HG02943 (cell line): Measurements from ENCODE around the gene NADSYN1.
"Not testable (repeated sequence)": the region's sequence is repeated elsewhere in the genome, so short reads cannot be mapped to it uniquely, and the experiment has no call there.

Source experiments
- ATAC-seq: cut with Tn5 transposase; IDR thresholded peaks from one replicate; pipeline ENCODE4 v1.9.1; 2021; ENCODE audit warnings: mild to moderate bottlenecking, low read depth, moderate library complexity; ENCODE audit not compliant: unreplicated experiment

NADSYN1 gene

GRCh38 chr11:71518506-71519471 is 65.8 kb downstream of the NADSYN1 start:
- no peak for ATAC-seq

- ATAC-seq = no peak
These were observed 66.5 kb downstream of the NADSYN1 start for GRCh38 chr11:71519546-71519945.

DNA sequence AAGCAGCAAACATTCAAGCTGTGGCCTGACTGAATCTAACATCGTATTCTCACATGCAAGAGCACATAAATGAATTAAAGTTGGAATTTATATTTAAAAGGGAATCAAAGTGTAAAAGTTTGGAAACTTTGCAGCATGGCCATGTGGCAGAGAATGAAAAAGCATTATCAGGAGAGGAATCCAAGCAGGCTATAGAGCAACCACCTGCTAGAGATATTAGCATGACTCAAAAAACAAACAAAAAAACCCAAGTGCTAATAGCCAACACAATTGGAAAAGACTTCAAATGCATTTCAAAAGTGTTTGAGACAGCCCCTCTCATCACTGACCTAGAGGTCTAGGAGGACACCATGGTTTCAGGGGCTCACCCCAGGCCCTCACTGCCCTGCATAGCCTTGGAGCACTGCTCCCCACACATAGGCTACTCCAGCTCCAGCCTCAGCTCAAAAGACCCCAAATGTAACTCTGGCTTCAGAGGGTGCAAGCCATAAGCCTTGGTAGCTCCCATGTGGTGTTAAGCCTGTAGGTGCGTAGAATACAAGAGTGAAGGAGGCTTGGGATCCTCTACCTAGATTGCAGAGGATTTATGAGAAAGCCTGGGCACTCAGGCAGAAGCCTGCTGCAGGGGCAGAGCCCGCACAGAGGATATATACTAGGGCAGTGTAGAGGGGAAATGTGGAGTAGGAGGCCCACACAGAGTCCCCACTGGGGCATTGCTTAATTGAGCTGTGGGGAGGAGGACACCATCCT is 72.4 kb downstream of the NADSYN1 start:
- no peak for ATAC-seq

- no peak for ATAC-seq
These were observed 73.0 kb downstream of the NADSYN1 start for GRCh38 chr11:71525938-71526495.

GRCh38 chr11:71526796-71527575 is 74.0 kb downstream of the NADSYN1 start, which contains the start of gene KRTAP5-7:
TSS of gene KRTAP5-7 (plus strand) at chr11:71527267. CDS start at chr11:71527301, 34 bp downstream.
- ATAC-seq = not testable (repeated sequence)

GRCh38 chr11:71527576-71528210 is 74.7 kb downstream of the NADSYN1 start:
- no peak for ATAC-seq

GRCh38 chr11:71530602-71531001 is 77.6 kb downstream of the NADSYN1 start:
- no peak for ATAC-seq

GRCh38 chr11:71532036-71532610 is 79.1 kb downstream of the NADSYN1 start:
- no peak for ATAC-seq

DNA sequence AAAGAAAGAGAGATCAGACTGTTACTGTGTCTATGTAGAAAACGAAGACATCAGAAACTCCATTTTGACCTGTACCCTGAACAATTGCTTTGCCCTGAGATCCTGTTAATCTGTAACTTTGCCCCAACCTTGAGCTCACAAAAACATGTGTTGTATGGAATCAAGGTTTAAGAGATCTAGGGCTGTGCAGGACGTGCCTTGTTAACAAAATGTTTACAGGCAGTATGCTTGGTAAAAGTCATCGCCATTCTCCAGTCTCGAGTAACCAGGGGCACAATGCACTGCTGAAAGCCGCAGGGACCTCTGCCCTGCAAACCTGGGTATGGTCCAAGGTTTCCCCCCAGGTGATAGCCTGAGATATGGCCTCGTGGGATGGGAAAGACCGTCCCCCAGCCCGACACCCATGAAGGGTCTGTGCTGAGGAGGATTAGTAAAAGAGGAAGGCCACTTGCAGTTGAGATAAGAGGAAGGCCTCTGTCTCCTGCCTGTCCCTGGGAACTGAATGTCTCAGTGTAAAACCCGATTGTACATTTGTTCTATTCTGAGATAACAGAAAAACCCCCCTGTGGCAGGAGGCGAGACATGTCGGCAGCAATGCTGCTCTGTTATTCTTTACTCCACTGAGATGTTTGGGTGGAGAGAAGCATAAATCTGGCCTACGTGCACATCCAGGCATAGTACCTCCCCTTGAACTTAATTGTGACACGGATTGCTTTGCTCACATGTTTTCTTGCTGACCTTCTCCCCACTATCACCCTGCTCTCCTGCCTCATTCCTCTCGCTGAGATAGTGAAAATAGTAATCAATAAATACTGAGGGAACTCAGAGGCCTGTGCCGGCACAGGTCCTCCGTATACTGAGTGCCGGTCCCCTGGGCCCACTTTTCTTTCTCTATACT is 82.0 kb downstream of the NADSYN1 start:
- ATAC-seq = not testable (repeated sequence)

DNA sequence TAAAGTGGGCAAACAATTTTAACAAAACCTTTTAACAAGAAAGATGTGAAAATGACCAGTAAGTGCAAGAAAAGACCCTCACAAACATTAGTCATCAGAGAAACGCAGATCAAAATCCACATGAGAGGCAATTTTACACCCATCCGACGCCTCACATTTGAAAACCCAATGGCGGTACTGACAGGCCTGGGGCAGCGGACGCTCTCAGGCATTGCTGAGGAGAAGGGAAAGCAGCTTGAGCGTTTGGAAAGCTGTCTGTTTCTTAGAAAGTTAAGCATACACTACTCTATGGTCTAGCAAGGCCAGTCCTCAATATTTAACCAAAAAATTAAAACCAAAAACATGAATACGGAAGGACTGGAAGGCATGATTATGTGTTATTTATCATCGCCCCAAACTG is 82.8 kb downstream of the NADSYN1 start:
- no peak for ATAC-seq

DNA sequence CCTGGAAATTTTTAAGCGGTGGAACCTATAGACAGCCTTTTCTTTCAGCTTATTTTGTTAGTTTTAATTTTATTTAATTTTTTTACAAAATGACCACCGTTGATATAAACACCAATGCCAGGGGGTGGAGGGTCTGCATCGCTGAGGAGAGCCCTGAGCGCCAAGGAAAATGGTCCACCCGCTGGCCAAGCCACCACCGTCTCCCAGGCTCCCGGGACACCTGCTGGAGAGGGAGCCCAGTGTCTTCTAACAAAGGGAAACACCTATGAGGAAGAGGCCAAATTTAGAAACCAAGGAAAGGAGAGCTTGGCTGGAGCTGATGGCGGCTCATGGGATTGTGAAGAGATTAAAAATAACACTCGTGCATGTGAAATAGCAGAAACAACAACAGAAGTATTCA is 84.5 kb downstream of the NADSYN1 start:
- no peak for ATAC-seq

DNA sequence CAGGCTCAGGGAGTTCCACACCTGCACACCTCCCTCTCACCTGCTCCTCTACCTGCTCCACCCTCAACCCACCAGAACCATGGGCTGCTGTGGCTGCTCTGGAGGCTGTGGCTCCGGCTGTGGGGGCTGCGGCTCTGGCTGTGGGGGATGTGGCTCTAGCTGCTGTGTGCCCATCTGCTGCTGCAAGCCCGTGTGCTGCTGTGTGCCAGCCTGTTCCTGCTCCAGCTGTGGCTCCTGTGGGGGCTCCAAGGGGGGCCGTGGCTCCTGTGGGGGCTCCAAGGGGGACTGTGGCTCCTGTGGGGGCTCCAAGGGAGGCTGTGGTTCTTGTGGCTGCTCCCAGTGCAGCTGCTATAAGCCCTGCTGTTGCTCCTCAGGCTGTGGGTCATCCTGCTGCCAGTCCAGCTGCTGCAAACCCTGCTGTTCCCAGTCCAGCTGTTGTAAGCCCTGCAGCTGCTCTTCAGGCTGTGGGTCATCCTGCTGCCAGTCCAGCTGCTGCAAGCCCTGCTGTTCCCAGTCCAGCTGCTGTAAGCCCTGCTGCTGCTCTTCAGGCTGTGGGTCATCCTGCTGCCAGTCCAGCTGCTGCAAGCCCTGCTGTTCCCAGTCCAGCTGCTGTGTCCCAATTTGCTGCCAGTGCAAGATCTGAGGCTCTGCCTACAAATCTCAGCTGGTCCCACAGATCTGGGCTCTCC is 85.1 kb downstream of the NADSYN1 start, which contains the start of gene KRTAP5-8:
Gene KRTAP5-8 (plus strand): TSS at position 49 of the 689 bp plus-strand sequence. CDS start 31 bp downstream, at position 80.
- ATAC-seq = not testable (repeated sequence)

DNA sequence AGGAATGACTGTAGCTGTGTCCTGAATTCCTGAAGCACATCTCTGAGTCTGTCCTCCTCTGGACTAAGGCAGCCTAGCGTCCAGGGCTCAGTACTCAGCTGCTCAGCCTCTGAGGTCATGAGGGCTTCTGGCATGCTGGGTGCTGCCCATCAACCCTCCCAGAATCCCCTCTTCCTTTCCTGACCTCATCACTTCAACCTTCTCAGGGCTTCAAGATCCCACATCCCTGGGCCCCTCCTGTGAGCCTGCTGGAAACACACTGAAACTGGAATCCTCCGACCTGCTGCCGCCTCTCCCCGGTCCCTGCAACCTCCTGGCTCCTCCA is 85.6 kb downstream of the NADSYN1 start:
- no peak for ATAC-seq

DNA sequence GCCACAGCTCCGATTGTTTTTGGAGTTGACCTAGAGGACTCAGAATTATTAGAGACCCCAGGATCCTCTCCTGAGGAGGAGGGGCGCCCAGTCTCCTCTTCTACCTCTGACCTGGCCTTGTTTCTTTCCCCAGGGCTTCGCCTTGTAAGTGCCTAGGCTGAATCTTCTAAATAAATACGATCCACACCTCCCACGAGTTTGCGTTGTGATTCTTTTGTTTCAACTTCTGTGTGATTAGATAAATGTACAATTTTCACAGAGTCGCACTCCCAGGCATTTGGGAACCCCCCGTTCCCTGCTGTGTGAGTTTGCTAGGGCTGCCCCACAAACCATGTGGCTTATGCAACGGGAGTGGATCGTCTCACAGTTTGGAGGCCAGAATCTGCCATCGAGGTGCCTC is 86.0 kb downstream of the NADSYN1 start:
- ATAC-seq = no peak

DNA sequence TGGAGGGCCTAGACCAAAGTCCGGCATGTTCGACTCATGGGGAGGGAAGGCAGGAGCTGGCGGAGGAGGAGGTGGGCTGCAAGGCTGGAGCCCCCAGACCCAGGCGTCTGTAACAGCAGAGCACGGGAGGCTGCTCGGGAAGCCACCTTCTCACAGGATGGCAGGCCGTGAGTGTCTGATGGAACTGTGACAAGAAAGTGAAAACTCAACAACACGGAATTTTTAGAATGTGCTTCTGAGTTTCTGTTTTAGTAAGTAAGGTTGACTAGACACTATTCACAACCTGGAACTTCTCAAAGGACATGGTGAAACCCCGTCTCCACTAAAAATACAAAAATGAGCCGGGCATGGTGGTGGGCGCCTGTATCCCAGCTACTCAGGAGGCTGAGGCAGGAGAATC is 87.0 kb downstream of the NADSYN1 start:
- not testable (repeated sequence) for ATAC-seq

GRCh38 chr11:71540521-71541304 is 87.7 kb downstream of the NADSYN1 start:
- not testable (repeated sequence) for ATAC-seq

GRCh38 chr11:71542382-71542781 is 89.4 kb downstream of the NADSYN1 start:
- no peak for ATAC-seq
